Measurements from ENCODE around the gene PMIS2.

PMIS2 gene

GRCh38 chr19:35620001-35620400 lies 34.0 kb downstream of the PMIS2 start:
- peaks cover 86 to 97% of the 10 kb centered on the region in 2 experiments for H3K36me3 ChIP-seq (ENCODE audit: control insufficient read depth in 2 of 2, insufficient read depth in 1 of 2, low read length in 2 of 2)
- no peaks in the 10 kb centered on the region for H3K9me3 ChIP-seq (ENCODE audit: control insufficient read depth, insufficient read depth, low read depth, low read length)
- H3K27ac ChIP-seq (ENCODE audit: extremely low read depth, low read depth, low read length), result 0 out of 2 replicates have a peak overlapping the region, but pooled peaks have one; percentile 4
- H3K4me1 ChIP-seq (ENCODE audit: control insufficient read depth, insufficient read depth, low read length), result no peaks in the 10 kb centered on the region
- TF ChIP-seq ZNF121 (tag by site-specific recombination; IDR thresholded peaks at IDR 0.05), result no peak
- TF ChIP-seq ZSCAN16 (tag by site-specific recombination; IDR thresholded peaks at IDR 0.05), result no peak
- TF ChIP-seq MEIS1 (CRISPR knock-in tag; IDR thresholded peaks at IDR 0.05; ENCODE audit: borderline replicate concordance), result no peak
- TF ChIP-seq ZSCAN30 (tag by site-specific recombination; IDR thresholded peaks at IDR 0.05), result no peak
- CTCF ChIA-PET, result interaction anchor here (0.6 to 1.5 kb wide), 3 partner anchors 64 to 83 kb away, joined by 3 to 7 read pairs (median 4); no protein-coding TSS in a partner anchor
- no peak overlapping the region for H3K4me3 ChIP-seq (ENCODE audit: low read depth, low read length)
- POLR2A ChIA-PET, result interaction anchor here (0.6 to 2.1 kb wide), 4 partner anchors 8 to 267 kb away, joined by 3 to 5 read pairs (median 4); partner anchors contain the start of genes COX6B1 and RBM42

- POLR2A ChIA-PET, result interaction anchor here (4.1 kb wide), 1 partner anchor 10 kb away, joined by 25 read pairs; the partner anchor contains the start of gene HAUS5
- no peak overlapping the region for H3K27ac ChIP-seq (ENCODE audit: extremely low read depth, low read depth, low read length)
- CTCF ChIA-PET, result interaction anchor here (0.7 kb wide), 1 partner anchor 269 kb away, joined by 3 read pairs; no protein-coding TSS in a partner anchor
- TF ChIP-seq ZSCAN5A (tag by site-specific recombination; IDR thresholded peaks at IDR 0.05), result no peak
- TF ChIP-seq ZNF596 (tag by site-specific recombination; IDR thresholded peaks at IDR 0.05), result no peak
- TF ChIP-seq ZNF549 (tag by site-specific recombination; IDR thresholded peaks at IDR 0.05), result no peak
- TF ChIP-seq BCL11B (tag by site-specific recombination; IDR thresholded peaks at IDR 0.05; ENCODE audit: low read depth), result no peak
- TF ChIP-seq ZNF391 (tag by site-specific recombination; IDR thresholded peaks at IDR 0.05; ENCODE audit: borderline replicate concordance, low read depth), result no peak
- no peak for TF ChIP-seq ZNF157 (tag by site-specific recombination; IDR thresholded peaks at IDR 0.05)
- no peak for TF ChIP-seq ZNF132 (tag by site-specific recombination; IDR thresholded peaks at IDR 0.05; ENCODE audit: borderline replicate concordance)
- no peak for TF ChIP-seq BCL11A (tag by site-specific recombination; IDR thresholded peaks at IDR 0.05; ENCODE audit: low read depth)
- no peak for TF ChIP-seq ZNF140 (tag by site-specific recombination; IDR thresholded peaks at IDR 0.05)
- no peak for TF ChIP-seq ZNF433 (tag by site-specific recombination; IDR thresholded peaks at IDR 0.05; ENCODE audit: low read depth)
- TF ChIP-seq ZNF571 (tag by site-specific recombination; IDR thresholded peaks at IDR 0.05), result no peak
- TF ChIP-seq ZNF664 (tag by site-specific recombination; IDR thresholded peaks at IDR 0.05), result no peak
- no peak for TF ChIP-seq HOXD13 (CRISPR knock-in tag; IDR thresholded peaks at IDR 0.05; ENCODE audit: borderline replicate concordance)
- no peak for TF ChIP-seq PRDM10 (tag by site-specific recombination; IDR thresholded peaks at IDR 0.05)
- no peak for TF ChIP-seq ZNF560 (tag by site-specific recombination; IDR thresholded peaks at IDR 0.05; ENCODE audit: borderline replicate concordance)
- H3K4me1 ChIP-seq (ENCODE audit: control insufficient read depth, insufficient read depth, low read length), result no peaks in the 10 kb centered on the region
- H3K9me3 ChIP-seq (ENCODE audit: control insufficient read depth, insufficient read depth, low read depth, low read length), result no peaks in the 10 kb centered on the region
- peaks cover 69 to 97% of the 10 kb centered on the region in 2 experiments for H3K36me3 ChIP-seq (ENCODE audit: control insufficient read depth in 2 of 2, insufficient read depth in 1 of 2, low read length in 2 of 2)
- no peak overlapping the region for H3K4me3 ChIP-seq (ENCODE audit: low read depth, low read length)
These were observed 35.7 kb downstream of the PMIS2 start for GRCh38 chr19:35621708-35622107.
